ENCODE measurements around the gene PADI6.
A peak's percentile ranks its signal among the peaks of the same experiment; 100 is the strongest.

PADI6 gene

GRCh38 chr1:17371896-17372295, at the start of gene PADI6:
TSS of gene PADI6 (plus strand) at chr1:17372196. CDS start at chr1:17372246, 50 bp downstream.
- FAIRE-seq (no peak), DNase-seq (ENCODE audit: insufficient read length, low spot score) (no peak)
- no peak for TF ChIP-seq CTCF (IDR thresholded peaks at IDR 0.05; ENCODE audit: insufficient read depth, missing control alignments)

GRCh38 chr1:17328855-17329254, 43.1 kb upstream of the PADI6 start:
- no peak for TF ChIP-seq CTCF (IDR thresholded peaks at IDR 0.05; ENCODE audit: insufficient read depth, missing control alignments)
- DNase-seq (ENCODE audit: insufficient read length, low spot score) (no peak), FAIRE-seq (no peak)

GRCh38 chr1:17329610-17330009, 42.4 kb upstream of the PADI6 start:
- TF ChIP-seq CTCF (IDR thresholded peaks at IDR 0.05; ENCODE audit: insufficient read depth, missing control alignments), result no peak
- DNase-seq (ENCODE audit: insufficient read length, low spot score), result no peak
- no peak for FAIRE-seq

- DNase-seq (ENCODE audit: insufficient read length, low spot score) (no peak), FAIRE-seq (no peak)
- TF ChIP-seq CTCF (IDR thresholded peaks at IDR 0.05; ENCODE audit: insufficient read depth, missing control alignments), result no peak
Measured at GRCh38 chr1:17330856-17331255, 41.1 kb upstream of the PADI6 start.

- no peak for DNase-seq (ENCODE audit: insufficient read length, low spot score)
- no peak for TF ChIP-seq CTCF (IDR thresholded peaks at IDR 0.05; ENCODE audit: insufficient read depth, missing control alignments)
- FAIRE-seq, result no peak
Measured at GRCh38 chr1:17333081-17333480, 38.9 kb upstream of the PADI6 start.

- DNase-seq (ENCODE audit: insufficient read length, low spot score) (no peak), FAIRE-seq (no peak)
- TF ChIP-seq CTCF (IDR thresholded peaks at IDR 0.05; ENCODE audit: insufficient read depth, missing control alignments), result peak; percentile 78
Measured at GRCh38 chr1:17335821-17336710, 35.9 kb upstream of the PADI6 start.

Measured in D721Med (cell line).